Fibroblast of pulmonary artery (primary cell): ENCODE measurements around the gene VRK2.
A peak's percentile ranks its signal among the peaks of the same experiment; 100 is the strongest.
"Not testable (repeated sequence)": the region's sequence is repeated elsewhere in the genome, so short reads cannot be mapped to it uniquely, and the experiment has no call there.

Source experiments
- DNase-seq: peaks from one replicate; pipeline ENCODE4 v3.0.0-alpha.2; 2010; ENCODE audit warnings: low read depth
- H3K4me3 ChIP-seq: replicated peaks from 2 replicates; pipeline ENCODE4 v1.5.1; 2011; ENCODE audit warnings: low read depth, mild to moderate bottlenecking, control low read depth, low read length, moderate library complexity
- CTCF ChIP-seq: IDR thresholded peaks from 2 replicates; pipeline ENCODE4 v1.5.1; 2011; ENCODE audit warnings: mild to moderate bottlenecking, control low read depth, low read length, inconsistent platforms; ENCODE audit errors: missing control alignments

The VRK2 gene

GRCh38 chr2:58157754-58158153, 111.1 kb downstream of the VRK2 start:
- no peak for TF ChIP-seq CTCF
- H3K4me3 ChIP-seq: no peak overlapping the region
- DNase-seq: no peak

- H3K4me3 ChIP-seq: no peak overlapping the region
- peak; percentile 27 for DNase-seq
- no peak for TF ChIP-seq CTCF
These were observed 111.9 kb downstream of the VRK2 start for GRCh38 chr2:58158481-58158880.

GRCh38 chr2:58163913-58164312, 117.3 kb downstream of the VRK2 start:
- no peak for DNase-seq
- no peak for TF ChIP-seq CTCF
- no peak overlapping the region for H3K4me3 ChIP-seq

- H3K4me3 ChIP-seq, DNase-seq: not testable (repeated sequence)
These were observed 121.5 kb downstream of the VRK2 start for GRCh38 chr2:58168130-58168529.

GRCh38 chr2:58169845-58170244, 123.2 kb downstream of the VRK2 start:
- H3K4me3 ChIP-seq: not testable (repeated sequence)
- peak; percentile 24 for DNase-seq

- DNase-seq, H3K4me3 ChIP-seq: not testable (repeated sequence)
These were observed 123.8 kb downstream of the VRK2 start for GRCh38 chr2:58170334-58170933.

- not testable (repeated sequence) for H3K4me3 ChIP-seq
These were observed 125.2 kb downstream of the VRK2 start for GRCh38 chr2:58171831-58172230.

GRCh38 chr2:58177187-58177586, 130.6 kb downstream of the VRK2 start:
- not testable (repeated sequence) for H3K4me3 ChIP-seq, DNase-seq

More at GRCh38 chr2:58171831-58172230, 125.2 kb downstream of the VRK2 start:
- not testable (repeated sequence) for DNase-seq

- not testable (repeated sequence) for DNase-seq
These were observed 133.6 kb downstream of the VRK2 start for GRCh38 chr2:58180175-58180574.

GRCh38 chr2:58180635-58181034, 134.0 kb downstream of the VRK2 start:
- TF ChIP-seq CTCF: no peak
- no peak for DNase-seq
- no peak overlapping the region for H3K4me3 ChIP-seq

More at GRCh38 chr2:58180175-58180574, 133.6 kb downstream of the VRK2 start:
- not testable (repeated sequence) for H3K4me3 ChIP-seq
